Neural cell (in vitro differentiated cells): ENCODE results near the gene TRMT44. TPM values are rescaled to one million over a fixed set of nuclear protein-coding genes. Genes with fewer than 3 reads are reported as not detected.

ENCODE experiments used
- H2AFZ ChIP-seq: fragments of 200-600, 300-800 bp; sonication (generic), shearing (Covaris generic); 2 replicates; pipeline ENCODE4 v1.6.0; 2014; ENCODE audit warnings: low read depth, mild to moderate bottlenecking, antibody characterized with exemption, low read length, moderate library complexity
- H3F3A ChIP-seq: fragments of 200-600 bp; shearing (Covaris generic); 2 replicates; pipeline ENCODE4 v1.6.1; 2016; ENCODE audit warnings: mild to moderate bottlenecking, moderate library complexity, mixed read lengths, antibody characterized with exemption, low read length; ENCODE audit not compliant: insufficient read depth, poor library complexity, severe bottlenecking
- H3K27ac ChIP-seq: fragments of 200-600, 300-800 bp; sonication (generic), shearing (Covaris generic); 2 replicates; pipeline ENCODE4 v1.5.1; 2014; ENCODE audit warnings: mild to moderate bottlenecking, low read length, moderate library complexity
- H3K27me3 ChIP-seq: fragments of 300-800, 200-600 bp; sonication (generic), shearing (Covaris generic); 2 replicates; pipeline ENCODE4 v1.6.0; 2014; ENCODE audit warnings: mild to moderate bottlenecking, low read depth, low read length, moderate library complexity; ENCODE audit not compliant: insufficient read depth
- H3K36me3 ChIP-seq: fragments of 300-800, 200-600 bp; sonication (generic), shearing (Covaris generic); 2 replicates; pipeline ENCODE4 v1.5.1; 2014; ENCODE audit warnings: mild to moderate bottlenecking, antibody characterized with exemption, low read length, moderate library complexity; ENCODE audit not compliant: insufficient read depth
- H3K4me2 ChIP-seq: fragments of 300-800, 200-600 bp; sonication (generic), shearing (Covaris generic); 2 replicates; pipeline ENCODE4 v1.6.0; 2014; ENCODE audit warnings: mild to moderate bottlenecking, low read length
- H3K4me3 ChIP-seq: fragments of 300-800, 200-600 bp; sonication (generic), shearing (Covaris generic); 2 replicates; pipeline ENCODE4 v1.5.1; 2014; ENCODE audit warnings: mild to moderate bottlenecking, low read length, moderate library complexity
- H3K79me2 ChIP-seq: fragments of 200-600 bp; shearing (Covaris generic); replicated peaks from 2 replicates; pipeline ENCODE4 v1.6.0; 2014; ENCODE audit warnings: mild to moderate bottlenecking, low read length, moderate library complexity; ENCODE audit not compliant: insufficient read depth
- H3K9ac ChIP-seq: fragments of 300-800, 200-600 bp; sonication (generic), shearing (Covaris generic); 2 replicates; pipeline ENCODE4 v1.6.1; 2016; ENCODE audit warnings: mild to moderate bottlenecking, low read length, mixed read lengths
- H3K9me2 ChIP-seq: fragments of 200-600 bp; shearing (Covaris generic); 2 replicates; pipeline ENCODE4 v1.6.1; 2016; ENCODE audit warnings: mild to moderate bottlenecking, low read length, mixed read lengths; ENCODE audit not compliant: insufficient read depth
- H3K9me3 ChIP-seq: fragments of 200-600, 300-800 bp; sonication (generic), shearing (Covaris generic); 2 replicates; pipeline ENCODE4 v1.6.1; 2016; ENCODE audit warnings: mild to moderate bottlenecking, mixed run types, low read length, moderate library complexity, mixed read lengths
- H4K20me1 ChIP-seq: fragments of 200-600 bp; shearing (Covaris generic); 2 replicates; pipeline ENCODE4 v1.6.1; 2016; ENCODE audit warnings: mild to moderate bottlenecking, mixed run types; ENCODE audit not compliant: insufficient read depth
- CTCF ChIP-seq: fragments of 450-650 bp; IDR thresholded peaks from 2 replicates; pipeline ENCODE4 v1.5.1; 2014; ENCODE audit warnings: antibody characterized with exemption, mild to moderate bottlenecking, moderate library complexity; ENCODE audit not compliant: poor library complexity, severe bottlenecking
- EP300 ChIP-seq: fragments of 450-650 bp; conservative IDR thresholded peaks from 2 replicates; pipeline ENCODE4 v1.6.1; 2014; ENCODE audit warnings: antibody characterized with exemption, mild to moderate bottlenecking, moderate library complexity; ENCODE audit not compliant: poor library complexity, severe bottlenecking
- EZH2 ChIP-seq: fragments of 200-600, 300-800 bp; shearing (Covaris generic), sonication (generic); IDR thresholded peaks from 2 replicates; pipeline ENCODE4 v1.6.1; 2014; ENCODE audit warnings: antibody characterized with exemption, low read length, borderline replicate concordance, mild to moderate bottlenecking; ENCODE audit not compliant: insufficient read depth, poor library complexity, severe bottlenecking
- MXI1 ChIP-seq: fragments of 450-650 bp; conservative IDR thresholded peaks from 2 replicates; pipeline ENCODE4 v1.6.1; 2014; ENCODE audit warnings: antibody characterized with exemption, mild to moderate bottlenecking; ENCODE audit not compliant: poor library complexity, severe bottlenecking
- POLR2AphosphoS5 ChIP-seq: IDR thresholded peaks from 2 replicates; pipeline ENCODE4 v1.6.1; 2012
- RAD21 ChIP-seq: fragments of 450-650 bp; conservative IDR thresholded peaks from 2 replicates; pipeline ENCODE4 v1.6.1; 2014; ENCODE audit warnings: antibody characterized with exemption, mild to moderate bottlenecking, moderate library complexity
- REST ChIP-seq: IDR thresholded peaks from 2 replicates; pipeline ENCODE4 v1.6.1; 2012; ENCODE audit warnings: borderline replicate concordance
- SMC3 ChIP-seq: fragments of 450-650 bp; conservative IDR thresholded peaks from 2 replicates; pipeline ENCODE4 v1.6.1; 2014; ENCODE audit warnings: antibody characterized with exemption, mild to moderate bottlenecking, moderate library complexity; ENCODE audit not compliant: poor library complexity
- TAF1 ChIP-seq: IDR thresholded peaks from 2 replicates; pipeline ENCODE4 v1.6.1; 2012; ENCODE audit warnings: low read depth
- polyA plus RNA-seq: library from polyadenylated mRNA; depleted of rRNA; stranded (reverse); fragments of >200 nt; gene quantifications from 2 replicates; pipeline ENCODE4 v1.2.3, GENCODE V29; 2014

Gene TRMT44
- polyA plus RNA-seq, 1 donor from 2014 or later: 20.6 TPM

- Histone ChIP-seq H3F3A (no peaks in the 10 kb centered on the region), H2AFZ (peak overlapping the region; percentile 60), H3K27ac (peak overlapping the region; percentile 54), H4K20me1 (no peaks in the 10 kb centered on the region), H3K9me3 (no peaks in the 10 kb centered on the region), H3K4me2 (no peak overlapping the region), H3K4me3 (peak overlapping the region; percentile 95), H3K9me2 (no peaks in the 10 kb centered on the region), H3K27me3 (no peaks in the 10 kb centered on the region), H3K9ac (peak overlapping the region; percentile 84), H3K79me2 (no peaks in the 10 kb centered on the region), H3K36me3 (no peaks in the 10 kb centered on the region)
- TF ChIP-seq POLR2AphosphoS5: peak; percentile 89
- TF ChIP-seq REST: peak; percentile 63
- peak; percentile 33 for TF ChIP-seq CTCF
- peak; percentile 66 for TF ChIP-seq EP300
- TF ChIP-seq MXI1: peak; percentile 99
- TF ChIP-seq SMC3: no peak
- TF ChIP-seq EZH2: no peak
- TF ChIP-seq TAF1: peak; percentile 40
- no peak for TF ChIP-seq RAD21
Measured at GRCh38 chr4:8428288-8429097, 12.1 kb upstream of the TRMT44 start.

GRCh38 chr4:8431553-8431952, 9.0 kb upstream of the TRMT44 start:
- Histone ChIP-seq H3K27me3 (no peaks in the 10 kb centered on the region), H3K79me2 (no peaks in the 10 kb centered on the region), H3K9ac (no peak overlapping the region), H3K9me3 (no peaks in the 10 kb centered on the region), H3K9me2 (no peaks in the 10 kb centered on the region), H3K27ac (no peak overlapping the region), H3K4me2 (no peak overlapping the region), H3K36me3 (no peaks in the 10 kb centered on the region), H3K4me3 (no peak overlapping the region), H4K20me1 (no peaks in the 10 kb centered on the region), H2AFZ (no peak overlapping the region), H3F3A (no peaks in the 10 kb centered on the region)
- no peak for TF ChIP-seq RAD21
- no peak for TF ChIP-seq POLR2AphosphoS5
- no peak for TF ChIP-seq SMC3
- no peak for TF ChIP-seq REST
- TF ChIP-seq EP300: no peak
- no peak for TF ChIP-seq TAF1
- TF ChIP-seq MXI1: no peak
- no peak for TF ChIP-seq EZH2
- TF ChIP-seq CTCF: no peak
